ENCODE results near the gene CBLN3.
A peak's percentile ranks its signal among the peaks of the same experiment; 100 is the strongest.

The CBLN3 gene

DNA sequence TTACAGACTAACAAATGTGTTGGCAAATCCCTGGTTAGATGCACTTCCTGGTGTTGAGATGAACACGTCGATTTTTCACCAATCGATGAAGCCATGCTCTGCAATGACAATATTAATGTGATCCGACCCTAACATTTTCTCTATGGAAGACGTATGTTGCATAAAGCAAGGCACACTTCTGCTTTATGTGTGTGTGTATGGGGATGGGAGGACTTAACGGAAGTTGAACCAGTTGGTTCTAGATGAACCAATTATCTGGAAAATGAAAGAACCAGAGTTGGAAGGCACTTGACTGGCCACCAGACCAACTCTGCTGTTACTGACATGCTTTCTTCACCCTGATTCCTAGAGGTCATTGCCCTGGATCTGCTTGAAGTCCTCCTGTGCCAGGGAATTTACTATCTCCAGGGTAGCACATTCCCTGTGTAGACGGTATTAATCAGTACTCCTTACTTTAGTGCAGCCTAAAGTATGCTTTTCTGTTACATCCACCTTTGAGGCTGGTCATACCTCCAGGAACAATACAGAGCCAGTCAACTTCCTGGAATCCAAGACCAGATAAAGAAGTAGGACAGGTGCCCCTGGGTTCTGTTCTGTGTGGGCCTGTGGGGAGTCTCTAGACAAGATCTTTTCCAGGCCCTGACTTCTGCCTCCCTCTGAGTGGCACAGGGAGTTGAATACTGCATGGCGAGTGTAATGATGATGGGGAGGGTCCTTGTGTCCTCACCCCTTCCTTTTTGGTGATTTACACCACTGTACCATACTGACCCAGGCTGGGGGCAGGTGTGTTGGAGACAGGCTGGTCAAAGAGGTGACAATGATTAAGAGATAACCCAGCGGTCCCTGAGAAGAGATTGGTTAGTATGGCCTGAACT is 9.0 kb upstream of the CBLN3 start:
- DNase-seq, result no peak

DNA sequence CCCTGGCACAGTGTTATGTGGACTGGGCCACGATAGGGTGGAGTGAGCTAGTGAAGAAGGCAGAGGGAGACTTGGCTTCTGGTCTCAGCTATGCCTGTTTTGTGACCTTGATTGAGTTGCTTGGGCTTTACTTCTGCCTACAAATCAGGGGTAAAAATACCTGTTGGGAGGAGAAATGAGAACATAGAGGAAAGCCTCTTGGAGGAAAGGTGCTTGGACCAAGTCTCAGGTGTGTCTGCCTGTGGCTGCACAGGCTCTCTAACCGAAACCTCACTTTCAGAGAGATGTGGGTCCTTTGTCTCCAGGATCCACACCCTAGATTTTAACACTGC is 8.2 kb upstream of the CBLN3 start:
- DNase-seq, result no peak

DNA sequence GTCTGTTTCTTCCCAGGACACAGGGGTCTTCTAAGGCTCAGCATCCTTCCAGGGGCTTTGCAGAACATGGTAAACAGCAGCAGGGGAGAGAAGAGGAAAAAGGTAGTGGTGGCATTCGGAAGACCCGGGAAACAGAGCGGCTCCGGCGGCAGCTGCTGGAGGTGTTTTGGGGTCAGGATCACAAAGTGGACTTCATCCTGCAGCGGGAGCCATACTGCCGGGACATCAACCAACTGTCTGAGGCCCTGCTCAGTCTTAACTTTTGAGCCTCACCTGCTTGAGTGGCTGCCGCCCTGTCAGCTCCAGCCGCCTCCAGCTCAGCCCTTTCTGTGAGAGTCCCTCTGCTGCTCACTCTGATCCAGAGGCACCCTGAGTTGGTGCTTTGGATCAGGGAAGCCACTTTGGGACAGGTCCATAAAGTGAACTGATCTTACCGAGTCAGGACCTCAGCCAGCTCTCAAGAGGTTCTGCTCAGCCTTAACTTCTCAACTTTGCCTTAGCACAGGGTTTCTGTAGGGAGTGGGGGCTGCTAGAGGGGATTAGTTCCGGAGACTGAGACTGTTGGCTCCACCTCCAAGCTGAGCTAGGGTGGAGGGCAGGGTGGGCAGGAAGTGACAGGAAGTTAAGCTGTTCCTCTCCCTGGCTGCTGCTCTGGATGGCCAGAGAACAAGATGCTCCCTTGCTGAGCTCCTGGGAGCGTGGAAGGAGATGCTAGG is 7.7 kb upstream of the CBLN3 start:
- DNase-seq, result no peak

DNA sequence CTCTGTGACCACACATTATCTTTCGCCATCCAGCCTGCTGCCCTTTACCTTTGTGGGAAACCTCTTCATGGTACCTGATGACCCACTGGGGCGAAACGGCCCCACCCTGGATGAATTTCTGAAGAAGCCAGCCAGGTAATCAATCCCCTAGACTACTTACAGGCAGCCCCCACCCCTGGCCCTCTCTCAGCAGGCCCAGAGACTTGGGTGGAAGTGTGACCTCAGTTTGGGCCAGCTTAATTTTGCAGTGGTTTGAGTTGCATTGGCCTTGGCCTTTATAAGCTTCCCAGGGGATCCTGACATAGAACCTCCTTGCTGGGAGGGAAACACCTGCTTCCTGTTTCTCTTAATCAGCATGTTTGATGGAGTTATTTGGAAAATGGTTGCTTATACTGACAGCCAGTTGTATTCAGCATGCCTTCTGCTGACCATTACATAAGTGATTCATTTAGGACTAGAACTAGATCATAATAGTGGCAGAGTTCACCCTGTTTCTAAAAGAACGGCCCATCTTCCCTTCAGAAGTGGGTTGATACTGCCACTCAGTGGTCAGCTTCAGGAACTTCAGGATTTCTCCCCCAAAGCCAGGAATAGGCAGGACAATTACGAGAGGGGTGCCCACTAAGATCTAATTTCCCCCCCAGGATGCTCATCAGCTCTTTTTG is 7.0 kb upstream of the CBLN3 start:
- peak; percentile 26 to 70 for DNase-seq

DNA sequence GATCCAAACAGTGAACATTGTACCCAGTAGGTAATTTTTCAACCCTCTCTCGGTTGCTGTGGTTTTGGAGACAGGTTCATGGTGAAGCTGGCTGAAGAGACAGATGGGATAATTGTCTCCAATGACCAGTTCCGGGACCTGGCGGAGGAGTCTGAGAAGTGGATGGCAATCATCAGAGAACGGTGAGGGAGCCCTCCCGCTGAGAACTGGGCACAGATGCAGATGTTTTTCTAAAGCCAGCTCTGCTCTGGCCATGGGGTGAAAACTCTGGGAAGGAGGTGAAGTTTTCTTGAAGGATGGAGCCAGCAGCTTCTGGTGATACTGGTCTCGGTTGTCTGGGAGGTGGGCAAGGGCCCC is 6.5 kb upstream of the CBLN3 start:
- DNase-seq, result no peak

DNA sequence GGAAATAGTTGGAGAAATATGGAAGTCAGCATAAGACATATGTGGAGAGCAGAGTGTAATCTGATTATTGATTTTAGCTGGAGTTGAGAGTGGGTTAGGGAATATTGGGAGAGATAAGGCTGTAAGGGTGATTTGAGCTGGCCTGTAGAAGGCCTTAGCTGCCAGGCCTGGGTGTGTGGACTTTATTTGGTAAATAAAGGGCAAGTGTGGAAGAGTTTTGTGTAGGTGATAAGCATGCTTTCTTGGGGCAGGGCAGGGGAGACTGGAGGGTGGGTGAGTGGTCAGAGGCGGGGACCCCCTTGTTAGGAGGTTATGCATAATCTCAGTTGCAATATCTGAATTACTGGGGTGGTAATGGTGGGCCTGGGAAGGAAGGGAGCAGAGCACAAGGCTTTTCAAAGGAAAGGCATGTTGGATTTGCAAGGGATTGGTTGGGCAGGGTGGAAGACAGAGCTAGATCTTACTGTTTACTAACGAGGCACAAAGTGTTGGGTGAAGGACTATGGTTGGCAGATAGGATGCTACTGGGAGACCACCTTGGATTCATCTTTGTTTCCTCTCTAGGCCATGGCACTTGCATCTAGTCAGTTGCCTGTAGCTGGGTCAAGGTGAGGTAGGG is 5.8 kb upstream of the CBLN3 start:
- no peak for DNase-seq

DNA sequence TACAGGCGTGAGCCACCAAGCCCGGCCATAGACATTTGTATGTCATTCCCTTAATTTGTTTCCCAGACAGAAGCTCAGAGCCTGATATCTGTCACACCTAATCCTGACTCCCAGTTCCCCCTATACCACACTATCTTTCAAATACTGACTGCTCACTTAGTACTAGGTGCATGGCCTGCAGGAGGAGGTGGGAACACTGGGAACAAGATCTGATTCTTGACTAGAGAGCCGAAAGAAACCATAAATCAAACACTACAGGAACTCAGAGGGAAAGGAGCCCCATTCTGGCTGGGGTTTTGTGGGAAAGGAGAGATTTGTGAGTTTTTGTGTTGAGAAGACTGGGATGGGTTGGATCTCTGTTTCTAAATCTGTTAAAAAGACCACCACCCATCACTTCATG is 5.2 kb upstream of the CBLN3 start:
- DNase-seq, result no peak

DNA sequence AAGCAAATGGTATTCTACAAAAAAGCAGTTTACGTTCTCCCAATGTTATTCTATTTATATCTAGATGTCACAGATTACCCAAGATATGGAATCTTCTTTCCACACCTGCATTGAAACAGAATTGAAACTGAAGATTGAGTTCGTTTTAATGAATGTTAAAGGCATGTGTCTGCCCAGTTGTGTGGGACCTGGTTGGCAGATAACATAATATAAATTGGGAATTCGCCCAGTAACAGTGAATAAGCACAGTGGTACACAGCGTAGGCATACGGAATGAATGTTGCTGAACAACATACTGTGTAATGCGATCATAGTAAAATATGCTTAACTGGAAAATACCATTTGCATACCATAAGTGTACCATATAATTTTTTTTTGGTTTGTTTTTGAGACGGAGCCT is 4.6 kb upstream of the CBLN3 start:
- DNase-seq, result no peak

DNA sequence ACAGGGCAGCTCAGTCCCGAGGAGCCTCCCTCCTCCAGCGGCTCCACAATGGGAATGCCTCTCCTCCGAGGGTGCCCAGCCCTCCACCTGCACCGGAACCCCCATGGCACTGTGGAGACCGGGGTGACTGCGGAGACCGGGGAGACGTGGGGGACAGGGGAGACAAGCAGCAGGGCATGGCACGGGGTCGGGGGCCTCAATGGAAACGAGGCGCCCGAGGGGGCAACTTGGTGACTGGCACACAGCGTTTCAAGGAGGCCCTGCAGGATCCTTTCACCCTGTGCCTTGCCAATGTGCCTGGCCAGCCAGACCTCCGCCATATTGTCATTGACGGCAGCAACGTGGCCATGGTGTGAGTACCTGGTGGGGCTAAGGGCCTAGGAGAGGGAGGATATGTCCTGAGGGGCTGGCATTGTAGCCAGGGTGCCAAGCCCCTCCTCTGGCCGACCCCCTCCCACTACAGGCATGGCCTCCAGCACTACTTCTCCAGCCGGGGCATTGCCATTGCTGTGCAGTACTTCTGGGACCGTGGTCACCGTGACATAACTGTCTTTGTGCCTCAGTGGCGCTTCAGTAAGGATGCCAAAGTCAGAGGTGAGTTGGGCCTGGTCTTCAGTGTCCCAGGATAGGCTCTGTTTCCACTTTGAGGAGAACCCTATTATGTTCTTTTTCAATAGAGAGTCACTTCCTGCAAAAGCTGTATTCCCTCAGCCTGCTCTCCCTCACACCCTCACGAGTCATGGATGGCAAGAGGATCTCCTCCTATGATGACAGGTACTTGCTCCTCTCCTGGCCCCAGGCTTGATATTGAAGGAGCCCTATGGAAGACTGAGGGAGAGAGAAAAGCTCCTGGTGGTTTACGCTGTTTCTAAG is 3.0 kb upstream of the CBLN3 start:
- DNase-seq, result no peak

DNA sequence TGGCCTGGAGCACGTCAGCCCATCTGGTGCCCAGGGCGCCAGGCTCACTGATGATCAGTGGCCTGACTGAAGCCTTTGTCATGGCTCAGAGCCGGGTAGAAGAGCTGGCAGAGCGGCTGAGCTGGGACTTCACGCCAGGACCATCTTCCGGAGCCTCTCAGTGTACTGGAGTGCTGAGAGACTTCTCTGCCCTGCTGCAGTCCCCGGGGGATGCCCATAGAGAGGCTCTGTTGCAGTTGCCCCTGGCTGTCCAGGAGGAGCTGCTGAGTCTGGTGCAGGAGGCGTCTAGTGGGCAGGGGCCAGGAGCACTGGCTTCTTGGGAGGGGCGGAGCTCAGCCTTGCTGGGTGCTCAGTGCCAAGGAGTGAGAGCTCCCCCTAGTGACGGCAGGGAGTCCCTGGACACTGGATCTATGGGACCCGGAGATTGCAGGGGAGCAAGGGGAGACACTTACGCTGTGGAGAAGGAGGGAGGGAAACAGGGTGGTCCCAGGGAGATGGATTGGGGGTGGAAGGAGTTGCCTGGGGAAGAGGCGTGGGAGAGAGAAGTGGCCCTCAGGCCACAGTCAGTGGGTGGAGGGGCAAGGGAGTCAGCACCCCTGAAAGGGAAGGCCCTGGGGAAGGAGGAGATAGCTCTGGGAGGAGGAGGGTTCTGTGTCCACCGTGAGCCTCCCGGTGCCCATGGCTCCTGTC is 2.2 kb upstream of the CBLN3 start:
- DNase-seq, result peak; percentile 77 to 88

DNA sequence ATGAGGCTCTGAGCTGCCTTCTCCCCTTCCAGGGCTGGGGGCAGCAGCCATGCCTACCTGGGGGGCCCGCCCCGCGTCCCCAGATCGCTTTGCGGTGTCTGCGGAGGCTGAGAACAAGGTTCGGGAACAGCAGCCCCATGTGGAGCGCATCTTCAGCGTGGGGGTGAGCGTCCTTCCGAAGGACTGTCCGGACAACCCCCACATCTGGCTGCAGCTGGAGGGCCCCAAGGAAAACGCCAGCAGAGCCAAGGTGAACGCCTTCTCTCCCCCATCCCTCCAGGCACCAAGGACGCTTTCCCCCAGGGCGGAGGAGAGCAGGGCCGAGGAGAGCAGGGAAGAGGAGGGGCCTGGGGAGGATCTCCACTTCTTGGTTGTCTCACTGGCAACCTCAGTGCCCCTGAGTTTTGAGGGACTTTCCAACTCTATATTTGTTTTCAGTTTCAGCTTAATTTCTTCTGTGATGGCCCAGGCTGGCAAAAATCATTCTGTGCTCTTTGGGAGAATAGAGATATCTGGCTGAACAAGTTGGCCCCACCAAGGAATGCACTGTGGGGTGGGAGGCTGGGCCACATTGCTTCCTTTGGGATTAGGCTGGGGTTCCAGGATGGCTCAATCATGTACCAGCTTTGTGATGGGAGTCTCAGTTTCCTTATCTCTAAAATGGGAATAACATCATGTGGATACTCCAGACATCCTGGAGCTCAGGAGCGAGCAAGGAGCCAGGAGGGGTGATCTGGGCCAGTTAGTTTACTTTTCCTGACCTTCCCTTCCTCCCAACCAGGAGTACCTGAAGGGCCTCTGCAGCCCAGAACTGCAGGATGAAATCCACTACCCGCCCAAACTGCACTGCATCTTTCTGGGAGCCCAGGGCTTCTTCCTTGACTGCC is 1.5 kb upstream of the CBLN3 start:
- DNase-seq, result peak in 1 of 2 experiments; percentile 14

DNA sequence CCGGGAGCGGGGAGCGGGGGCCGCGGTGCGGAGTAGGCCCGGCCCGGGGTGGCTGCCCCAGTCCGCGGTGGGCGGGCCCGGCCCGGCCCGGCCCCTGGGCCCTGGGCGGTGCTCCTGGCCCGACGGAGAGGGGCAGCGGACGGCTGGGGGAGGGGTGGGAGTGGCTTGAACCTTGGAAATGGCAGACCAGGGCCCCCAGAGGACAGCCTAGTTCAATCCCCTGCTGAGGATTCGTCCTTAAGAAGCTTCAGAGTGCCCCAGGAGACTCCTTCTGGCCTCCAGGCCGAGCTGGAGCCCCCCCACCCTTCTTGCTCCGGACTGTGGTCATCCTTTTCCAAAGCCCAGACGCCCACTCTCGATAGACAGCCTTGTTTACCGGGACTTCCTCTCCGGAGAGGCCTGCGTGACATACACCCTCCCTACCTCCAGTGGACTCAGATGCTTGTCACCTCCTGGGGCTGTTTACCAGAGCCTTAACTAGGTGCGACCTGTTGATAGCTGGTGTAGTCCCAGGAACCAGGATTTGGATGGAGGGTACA is 744 bp upstream of the CBLN3 start:
- DNase-seq, result peak; percentile 41 to 74

DNA sequence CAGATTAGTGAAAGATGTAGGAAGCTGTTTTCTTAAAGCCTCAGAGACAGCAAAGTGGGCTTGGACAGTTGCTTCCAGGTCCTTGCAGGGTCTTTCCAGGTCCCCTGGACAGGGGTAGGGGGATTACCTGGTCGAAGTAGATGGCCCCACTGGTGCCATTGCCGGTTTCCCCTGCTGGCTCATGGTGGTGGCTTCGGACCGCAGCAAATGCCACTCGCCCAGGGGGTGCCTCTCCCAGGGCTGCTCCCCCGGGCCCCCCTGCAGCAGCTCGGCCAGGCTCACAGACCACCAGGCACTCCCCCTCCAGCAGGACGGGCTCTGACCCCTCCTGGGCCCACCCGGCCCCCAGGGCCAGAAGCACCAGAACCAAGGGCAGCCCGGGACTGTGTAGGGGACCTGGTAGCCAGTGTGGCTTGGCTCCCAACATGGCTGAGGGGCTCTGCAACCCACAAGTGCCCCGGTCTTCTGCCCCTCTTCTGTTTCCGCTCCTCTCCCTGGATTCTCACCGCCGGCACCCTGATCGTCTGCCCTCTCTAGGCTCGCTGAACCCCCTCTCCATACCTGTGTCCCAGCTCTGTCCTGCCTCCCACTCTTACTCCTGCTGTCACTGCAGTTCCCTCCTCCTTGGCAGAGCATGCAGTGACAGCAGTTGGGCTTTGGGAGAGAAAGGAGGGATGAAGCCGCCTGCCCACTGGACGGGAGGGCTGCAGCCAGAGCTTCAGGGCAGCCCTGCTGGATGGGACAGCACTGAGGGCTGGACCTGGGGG is 657 bp downstream of the CBLN3 start:
- DNase-seq, result no peak

DNA sequence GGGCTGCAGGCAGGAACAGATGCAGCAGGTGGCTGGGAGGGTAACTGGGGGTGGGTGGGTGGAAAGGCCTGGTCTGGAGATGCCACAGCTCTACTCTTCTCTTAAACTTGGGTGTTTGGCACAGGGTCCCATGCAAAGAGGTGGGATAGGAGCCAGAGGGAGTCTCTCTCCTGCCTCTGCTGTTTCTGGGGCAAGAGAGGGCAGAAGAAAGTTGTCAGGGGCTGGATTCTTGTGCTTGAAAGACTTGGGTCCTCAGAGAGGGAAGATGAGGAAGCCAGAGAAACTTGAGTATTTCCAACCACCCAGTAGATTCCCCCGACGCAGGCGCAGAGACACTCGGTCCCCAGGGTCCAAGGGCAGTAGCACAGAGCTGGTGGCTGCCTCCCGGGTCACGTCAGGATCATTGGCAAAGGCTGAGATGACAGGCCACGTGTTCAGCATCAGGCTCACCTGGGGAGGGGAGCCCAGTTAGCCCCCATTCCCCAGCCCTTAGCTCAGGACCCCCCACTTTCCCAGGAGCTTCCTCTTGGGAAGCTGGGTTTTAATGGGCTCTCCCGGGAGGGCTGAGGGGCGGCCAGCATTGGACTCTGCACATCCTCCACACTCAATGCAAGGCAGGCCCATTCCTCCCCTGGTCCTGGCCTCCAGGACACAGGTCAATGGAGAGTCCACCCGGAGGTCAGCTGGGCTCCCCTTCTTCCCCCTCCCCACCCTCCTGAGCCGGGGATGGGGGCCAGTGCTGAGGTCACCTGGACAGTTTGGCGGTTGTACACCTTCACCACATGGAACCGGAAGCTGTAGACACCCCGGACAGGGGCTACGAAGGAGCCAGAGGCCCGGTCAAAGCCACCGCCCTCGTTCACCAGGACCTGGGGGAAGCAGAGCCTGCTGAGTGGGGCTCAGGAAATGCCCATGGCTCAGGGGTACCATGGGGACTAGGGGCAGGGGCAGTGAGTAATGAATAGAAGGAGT is 1.6 kb downstream of the CBLN3 start:
- DNase-seq, result no peak

DNA sequence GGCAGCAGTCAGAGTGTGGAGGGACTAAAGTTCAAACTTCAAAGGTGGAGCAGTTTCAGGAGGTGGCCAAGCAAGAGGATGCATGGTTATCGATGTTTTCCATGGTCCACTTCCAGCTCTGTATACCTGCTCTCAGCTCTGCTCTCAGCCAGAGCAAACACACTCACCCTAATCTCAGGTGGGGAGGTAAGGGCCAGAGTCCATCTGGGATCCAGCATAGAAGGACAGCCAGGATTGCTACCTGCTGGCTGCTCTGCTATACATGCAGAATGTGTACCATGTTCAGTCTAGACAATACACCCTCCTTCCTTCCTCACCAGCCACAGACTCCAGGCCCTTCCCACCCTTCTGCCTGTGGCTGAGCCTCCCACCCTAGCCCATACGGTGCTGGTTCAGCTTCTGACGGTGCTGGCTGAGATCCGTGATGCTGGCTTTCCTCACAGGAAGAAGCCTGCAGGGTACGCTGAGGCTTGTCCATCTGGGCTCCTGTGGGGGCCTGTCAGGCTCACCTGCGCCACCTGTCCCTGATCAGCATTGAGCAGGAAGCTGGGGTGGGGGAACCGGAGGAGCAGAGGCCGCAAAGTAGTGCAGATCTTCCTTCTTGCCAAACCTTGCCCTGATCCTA is 2.4 kb downstream of the CBLN3 start:
- DNase-seq, result no peak

DNA sequence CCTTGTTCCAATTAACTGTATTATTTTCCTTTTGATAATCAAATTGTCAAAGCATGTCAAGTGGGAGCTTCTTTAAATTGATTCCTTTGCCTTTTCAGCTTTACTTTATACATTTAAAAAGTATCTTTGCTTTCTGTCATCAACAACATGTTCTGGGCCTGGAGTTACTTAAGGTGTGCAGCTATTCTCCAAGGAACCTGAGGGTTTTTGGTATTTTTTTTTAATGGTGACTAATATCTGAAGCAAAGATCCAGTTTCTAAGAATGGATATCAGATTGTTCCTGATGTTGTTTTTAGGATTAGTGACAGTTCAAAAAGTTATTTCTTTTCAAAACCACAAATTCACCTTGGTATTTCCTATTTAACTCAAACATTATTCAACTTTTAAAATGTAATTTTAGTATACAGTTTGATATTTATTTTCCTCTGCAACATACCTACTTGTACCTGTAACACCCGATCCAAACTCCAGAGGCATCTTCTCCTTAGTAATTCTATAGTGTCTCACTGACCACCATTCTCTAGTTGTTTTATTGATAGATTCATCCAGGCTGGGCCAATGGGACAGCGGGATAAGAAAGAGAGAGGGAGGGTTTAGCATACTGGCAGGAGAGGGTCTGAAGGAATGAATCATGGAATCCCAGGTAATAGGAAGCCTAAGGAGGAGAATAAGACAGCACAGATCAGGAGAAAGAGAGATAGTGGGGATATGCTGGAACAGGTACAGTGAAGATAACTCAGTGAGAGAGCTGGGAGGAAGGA is 3.1 kb downstream of the CBLN3 start:
- no peak for DNase-seq

DNA sequence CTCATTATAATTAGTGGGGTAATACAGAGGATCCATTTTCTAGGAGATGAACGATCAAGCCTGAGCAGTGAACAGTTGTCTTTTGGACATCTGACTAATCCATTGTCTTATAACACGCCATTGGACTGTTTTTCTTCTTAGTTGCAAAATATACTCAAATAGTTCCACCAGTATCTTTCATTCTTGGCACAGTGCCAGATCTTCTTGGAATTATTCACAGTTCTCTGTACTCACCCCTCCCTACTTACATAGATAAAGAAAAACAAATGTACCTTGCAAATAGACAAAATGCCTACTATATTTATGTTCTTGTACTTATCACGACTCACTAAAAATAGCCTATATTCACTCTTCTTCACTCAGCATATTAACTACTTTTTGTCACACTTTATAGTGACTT is 3.8 kb downstream of the CBLN3 start:
- no peak for DNase-seq
